Nephron progenitor cell (in vitro differentiated cells): ENCODE measurements around the gene ANKRD36.
"Not testable (repeated sequence)": the region's sequence is repeated elsewhere in the genome, so short reads cannot be mapped to it uniquely, and the experiment has no call there.

Experiments used
- DNase-seq: peaks from one replicate; pipeline ENCODE4 v3.0.0; 2021
- H3K27ac Mint-ChIP-seq: 2 replicates; pipeline ENCODE4 v1.8.0; 2021; ENCODE audit warnings: mild to moderate bottlenecking, moderate library complexity, mixed read lengths
- H3K27me3 Mint-ChIP-seq: 2 replicates; pipeline ENCODE4 v1.8.0; 2021; ENCODE audit warnings: mild to moderate bottlenecking, low read depth, mixed read lengths; ENCODE audit not compliant: poor library complexity
- H3K36me3 Mint-ChIP-seq: 2 replicates; pipeline ENCODE4 v1.8.0; 2021; ENCODE audit warnings: low read depth, mixed read lengths
- H3K4me1 Mint-ChIP-seq: 2 replicates; pipeline ENCODE4 v1.8.0; 2021; ENCODE audit warnings: mixed read lengths
- H3K4me3 Mint-ChIP-seq: 2 replicates; pipeline ENCODE4 v1.8.0; 2021; ENCODE audit warnings: mild to moderate bottlenecking, moderate library complexity, mixed read lengths
- H3K9me3 Mint-ChIP-seq: 2 replicates; pipeline ENCODE4 v1.8.0; 2021; ENCODE audit warnings: mild to moderate bottlenecking, moderate library complexity, mixed read lengths
- CTCF ChIP-seq: fragments of 200-600 bp; sonication (generic); IDR thresholded peaks from 2 replicates; pipeline ENCODE4 v1.5.0; 2021; ENCODE audit warnings: antibody characterized with exemption

The ANKRD36 gene

GRCh38 chr2:97261192-97261591 is 148.2 kb downstream of the ANKRD36 start:
- not testable (repeated sequence) for H3K27ac Mint-ChIP-seq, DNase-seq, H3K9me3 Mint-ChIP-seq, H3K27me3 Mint-ChIP-seq, H3K36me3 Mint-ChIP-seq, H3K4me3 Mint-ChIP-seq, H3K4me1 Mint-ChIP-seq

GRCh38 chr2:97266449-97266848 is 153.5 kb downstream of the ANKRD36 start:
- H3K27me3 Mint-ChIP-seq, H3K27ac Mint-ChIP-seq, DNase-seq, H3K4me1 Mint-ChIP-seq, H3K9me3 Mint-ChIP-seq, H3K4me3 Mint-ChIP-seq: not testable (repeated sequence)
- H3K36me3 Mint-ChIP-seq = peaks cover 13% of the 10 kb centered on the region

GRCh38 chr2:97267411-97268074 is 154.6 kb downstream of the ANKRD36 start:
- no peak for DNase-seq
- peaks cover 8% of the 10 kb centered on the region for H3K9me3 Mint-ChIP-seq
- no peak overlapping the region for H3K4me3 Mint-ChIP-seq
- no peak overlapping the region for H3K27ac Mint-ChIP-seq
- peaks cover 12% of the 10 kb centered on the region for H3K36me3 Mint-ChIP-seq
- H3K4me1 Mint-ChIP-seq = no peaks in the 10 kb centered on the region
- TF ChIP-seq CTCF = no peak
- H3K27me3 Mint-ChIP-seq = no peaks in the 10 kb centered on the region

GRCh38 chr2:97268075-97268591 is 155.2 kb downstream of the ANKRD36 start:
- H3K36me3 Mint-ChIP-seq, H3K4me1 Mint-ChIP-seq, H3K9me3 Mint-ChIP-seq, H3K27ac Mint-ChIP-seq, H3K27me3 Mint-ChIP-seq, H3K4me3 Mint-ChIP-seq: not testable (repeated sequence)
- DNase-seq = peak; percentile 1

- DNase-seq, H3K4me3 Mint-ChIP-seq, H3K36me3 Mint-ChIP-seq, H3K27me3 Mint-ChIP-seq, H3K27ac Mint-ChIP-seq, H3K9me3 Mint-ChIP-seq, H3K4me1 Mint-ChIP-seq: not testable (repeated sequence)
Observed at GRCh38 chr2:97276232-97276798, 163.4 kb downstream of the ANKRD36 start.

- H3K9me3 Mint-ChIP-seq, H3K27me3 Mint-ChIP-seq, H3K4me1 Mint-ChIP-seq, H3K36me3 Mint-ChIP-seq, H3K4me3 Mint-ChIP-seq, DNase-seq, H3K27ac Mint-ChIP-seq: not testable (repeated sequence)
Observed at GRCh38 chr2:97285187-97285586, 172.2 kb downstream of the ANKRD36 start.

- DNase-seq, H3K9me3 Mint-ChIP-seq, H3K27me3 Mint-ChIP-seq, H3K36me3 Mint-ChIP-seq, H3K4me3 Mint-ChIP-seq, H3K27ac Mint-ChIP-seq, H3K4me1 Mint-ChIP-seq: not testable (repeated sequence)
Observed at GRCh38 chr2:97293687-97294086, 180.7 kb downstream of the ANKRD36 start.
